Chondrocyte (in vitro differentiated cells): ENCODE results near the gene APCDD1. TPM values are rescaled to one million over a fixed set of nuclear protein-coding genes. Genes with fewer than 3 reads are reported as not detected.

Source experiments
- DNase-seq: peaks from one replicate; pipeline ENCODE4 v3.0.0; 2021; ENCODE audit warnings: mixed read lengths, low spot score
- H3K27ac Mint-ChIP-seq: one replicate; pipeline ENCODE4 v1.8.0; 2021; ENCODE audit warnings: mild to moderate bottlenecking, moderate library complexity, mixed read lengths; ENCODE audit not compliant: unreplicated experiment
- H3K27me3 Mint-ChIP-seq: 2 replicates; pipeline ENCODE4 v1.8.0; 2021; ENCODE audit warnings: low read depth, mixed read lengths
- H3K36me3 Mint-ChIP-seq: 2 replicates; pipeline ENCODE4 v1.8.0; 2021; ENCODE audit warnings: low read depth, mixed read lengths
- H3K4me1 Mint-ChIP-seq: 2 replicates; pipeline ENCODE4 v1.8.0; 2021; ENCODE audit warnings: low read depth, mild to moderate bottlenecking, mixed read lengths
- H3K4me3 Mint-ChIP-seq: one replicate; pipeline ENCODE4 v1.8.0; 2021; ENCODE audit warnings: mild to moderate bottlenecking, moderate library complexity, mixed read lengths; ENCODE audit not compliant: unreplicated experiment
- H3K9me3 Mint-ChIP-seq: 2 replicates; pipeline ENCODE4 v1.8.0; 2021; ENCODE audit warnings: low read depth, mixed read lengths
- total RNA-seq: library from RNA; stranded (reverse); gene quantifications from 3 replicates; pipeline ENCODE4 v1.2.1, GENCODE V29; 2021
- TF ChIP-seq, protein P1 (sequence below): fragments of 200-600 bp; sonication (generic); IDR thresholded peaks from 2 replicates; pipeline ENCODE4 v1.5.0; 2021; ENCODE audit warnings: antibody characterized with exemption, mild to moderate bottlenecking, moderate library complexity

Gene APCDD1
- total RNA-seq, 1 donor from 2014 or later: 9.5 TPM

DNA sequence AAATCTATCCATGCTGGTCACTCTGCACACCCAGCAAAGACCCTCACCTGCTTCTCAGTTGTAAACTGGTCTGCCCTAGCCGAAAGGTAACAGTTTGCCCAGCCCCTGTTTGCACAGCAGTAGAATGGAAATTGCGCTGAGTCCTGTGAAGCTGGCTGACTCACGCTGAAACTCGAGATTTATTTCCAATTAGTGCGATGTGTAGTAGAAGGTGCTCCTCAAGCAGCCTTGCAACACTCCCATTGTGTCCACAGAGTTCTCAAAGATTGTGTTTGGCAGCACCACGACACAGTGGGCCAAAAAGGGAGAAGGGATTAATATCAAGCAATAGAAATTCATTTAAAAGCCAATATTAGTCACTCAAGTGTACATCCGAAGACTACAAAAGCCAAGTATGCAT, 21.7 kb upstream of the APCDD1 start:
- DNase-seq: no peak
- TF ChIP-seq, protein P1, sequence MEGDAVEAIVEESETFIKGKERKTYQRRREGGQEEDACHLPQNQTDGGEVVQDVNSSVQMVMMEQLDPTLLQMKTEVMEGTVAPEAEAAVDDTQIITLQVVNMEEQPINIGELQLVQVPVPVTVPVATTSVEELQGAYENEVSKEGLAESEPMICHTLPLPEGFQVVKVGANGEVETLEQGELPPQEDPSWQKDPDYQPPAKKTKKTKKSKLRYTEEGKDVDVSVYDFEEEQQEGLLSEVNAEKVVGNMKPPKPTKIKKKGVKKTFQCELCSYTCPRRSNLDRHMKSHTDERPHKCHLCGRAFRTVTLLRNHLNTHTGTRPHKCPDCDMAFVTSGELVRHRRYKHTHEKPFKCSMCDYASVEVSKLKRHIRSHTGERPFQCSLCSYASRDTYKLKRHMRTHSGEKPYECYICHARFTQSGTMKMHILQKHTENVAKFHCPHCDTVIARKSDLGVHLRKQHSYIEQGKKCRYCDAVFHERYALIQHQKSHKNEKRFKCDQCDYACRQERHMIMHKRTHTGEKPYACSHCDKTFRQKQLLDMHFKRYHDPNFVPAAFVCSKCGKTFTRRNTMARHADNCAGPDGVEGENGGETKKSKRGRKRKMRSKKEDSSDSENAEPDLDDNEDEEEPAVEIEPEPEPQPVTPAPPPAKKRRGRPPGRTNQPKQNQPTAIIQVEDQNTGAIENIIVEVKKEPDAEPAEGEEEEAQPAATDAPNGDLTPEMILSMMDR: no peak
- peaks cover 1% of the 10 kb centered on the region for H3K36me3 Mint-ChIP-seq
- peaks cover 3% of the 10 kb centered on the region for H3K27me3 Mint-ChIP-seq
- H3K9me3 Mint-ChIP-seq: no peaks in the 10 kb centered on the region
- H3K4me1 Mint-ChIP-seq: no peaks in the 10 kb centered on the region
- H3K4me3 Mint-ChIP-seq: no peak overlapping the region
- H3K27ac Mint-ChIP-seq: no peak overlapping the region

GRCh38 chr18:10436160-10436559, 18.3 kb upstream of the APCDD1 start:
- Mint-ChIP-seq H3K9me3 (no peaks in the 10 kb centered on the region), H3K27ac (no peak overlapping the region), H3K4me3 (no peak overlapping the region), H3K27me3 (peaks cover 3% of the 10 kb centered on the region), H3K4me1 (no peaks in the 10 kb centered on the region), H3K36me3 (peaks cover 1% of the 10 kb centered on the region)
- no peak for DNase-seq
- TF ChIP-seq, protein P1: no peak

DNA sequence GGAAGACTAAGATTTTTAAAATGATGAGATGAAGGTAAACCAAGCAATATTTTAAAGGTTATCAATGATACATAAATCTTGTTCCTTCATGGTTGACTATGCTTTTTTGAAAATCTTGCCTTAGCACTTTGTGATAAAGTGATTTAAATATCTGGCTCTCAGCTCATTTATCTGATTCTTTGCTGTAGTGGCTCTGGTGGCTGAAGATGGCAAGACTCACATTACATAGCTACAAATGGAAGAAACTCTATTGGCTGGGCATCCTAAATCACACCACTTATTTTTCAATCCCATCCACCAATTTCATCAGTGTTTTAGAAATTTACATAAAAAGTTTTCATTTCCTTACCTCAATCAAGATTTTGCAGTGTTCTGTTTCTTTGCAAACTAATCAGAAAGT, 16.6 kb upstream of the APCDD1 start:
- DNase-seq: no peak
- Mint-ChIP-seq H3K27ac (no peak overlapping the region), H3K27me3 (peaks cover 4% of the 10 kb centered on the region), H3K4me1 (no peaks in the 10 kb centered on the region), H3K9me3 (no peaks in the 10 kb centered on the region), H3K4me3 (no peak overlapping the region), H3K36me3 (peaks cover 1% of the 10 kb centered on the region)
- TF ChIP-seq, protein P1: peak; percentile 79

GRCh38 chr18:10439898-10440297, 14.5 kb upstream of the APCDD1 start:
- Mint-ChIP-seq H3K9me3 (no peaks in the 10 kb centered on the region), H3K27ac (no peak overlapping the region), H3K27me3 (peaks cover 9% of the 10 kb centered on the region), H3K4me3 (no peak overlapping the region), H3K4me1 (no peaks in the 10 kb centered on the region), H3K36me3 (peaks cover 1% of the 10 kb centered on the region)
- TF ChIP-seq, protein P1: no peak
- no peak for DNase-seq

GRCh38 chr18:10440884-10441283, 13.6 kb upstream of the APCDD1 start:
- no peak overlapping the region for H3K27ac Mint-ChIP-seq

More at GRCh38 chr18:10440884-10441283, 13.6 kb upstream of the APCDD1 start:
- Mint-ChIP-seq H3K4me1 (no peaks in the 10 kb centered on the region), H3K4me3 (no peak overlapping the region), H3K36me3 (peaks cover 1% of the 10 kb centered on the region), H3K27me3 (peaks cover 9% of the 10 kb centered on the region), H3K9me3 (no peaks in the 10 kb centered on the region)
- TF ChIP-seq, protein P1: no peak
- no peak for DNase-seq
